SK-N-SH (cell line): Measurements from ENCODE around the gene HEATR3. TPM values are rescaled to one million over a fixed set of nuclear protein-coding genes. Genes with fewer than 3 reads are reported as not detected.

ENCODE experiments used
- CTCF ChIA-PET: fragments of 300-600, 350-600 bp; formaldehyde crosslinking; extraction: SDS; loops from one replicate; lab custom pipeline; 2021; lab: Yijun Ruan, JAX
- POLR2A ChIA-PET: fragments of 350-600 bp; sonication (Branson Sonifier 250); formaldehyde crosslinking; extraction: SDS; loops from one replicate; lab custom pipeline; 2020; ENCODE audit warnings: antibody characterized with exemption, inconsistent platforms; lab: Yijun Ruan, JAX
- DNase-seq: peaks from one replicate; pipeline ENCODE4 v3.0.0; 2012
- H2AFZ ChIP-seq: fragments of 200-600 bp; sonication (generic); 2 replicates; pipeline ENCODE4 v1.8.1; 2016; ENCODE audit warnings: antibody characterized with exemption, mild to moderate bottlenecking, low read depth
- H3F3A ChIP-seq: fragments of 200-600 bp; sonication (generic); replicated peaks from 2 replicates; pipeline ENCODE3; 2016; ENCODE audit warnings: antibody characterized with exemption, mild to moderate bottlenecking; ENCODE audit not compliant: insufficient read depth
- H3K27ac ChIP-seq, 2 experiments: fragments of 200-500 bp in 1 of 2; fragments of 200-600 bp in 1 of 2; sonication (Bioruptor generic) in 1 of 2; sonication (generic), shearing (Covaris generic) in 1 of 2; 2 replicates each; pipeline versions ENCODE4 v1.5.1 to v1.6.1; 2014 to 2016; ENCODE audit warnings: low read depth in 2 of 2, inconsistent platforms in 1 of 2, low read length in 1 of 2, mild to moderate bottlenecking in 1 of 2, mixed read lengths in 1 of 2
- H3K27me3 ChIP-seq: fragments of 200-600 bp; sonication (generic), shearing (Covaris generic); 2 replicates; pipeline ENCODE4 v1.6.1; 2016; ENCODE audit warnings: mixed run types; ENCODE audit not compliant: insufficient read depth
- H3K36me3 ChIP-seq, 2 experiments: fragments of 200-500 bp in 1 of 2; fragments of 200-600 bp in 1 of 2; sonication (Bioruptor generic) in 1 of 2; sonication (generic) in 1 of 2; replicated peaks in 1 of 2; 2 replicates each; pipeline versions ENCODE3 to v1.5.1; 2014 to 2016; ENCODE audit warnings: low read length in 1 of 2, mild to moderate bottlenecking in 1 of 2; ENCODE audit not compliant: insufficient read depth in 2 of 2, control insufficient read depth in 1 of 2
- H3K4me1 ChIP-seq, 2 experiments: fragments of 200-500 bp in 1 of 2; fragments of 200-600 bp in 1 of 2; sonication (Bioruptor generic) in 1 of 2; sonication (generic), shearing (Covaris generic) in 1 of 2; 2 replicates each; pipeline versions ENCODE4 v1.5.1 to v1.6.1; 2014 to 2016; ENCODE audit warnings: low read depth in 1 of 2, low read length in 1 of 2, mixed run types in 1 of 2; ENCODE audit not compliant: insufficient read depth in 2 of 2, control insufficient read depth in 1 of 2
- H3K4me2 ChIP-seq: fragments of 200-600 bp; sonication (generic), shearing (Covaris generic); 2 replicates; pipeline ENCODE4 v1.6.1; 2017; ENCODE audit warnings: mixed run types
- H3K4me3 ChIP-seq, 2 experiments: fragments of 200-500 bp in 1 of 2; fragments of 200-600 bp in 1 of 2; sonication (Bioruptor generic) in 1 of 2; sonication (generic), shearing (Covaris generic) in 1 of 2; 2 replicates each; pipeline versions ENCODE4 v1.5.1 to v1.8.1; 2014 to 2016; ENCODE audit warnings: low read depth in 2 of 2, inconsistent platforms in 1 of 2, low read length in 1 of 2, mild to moderate bottlenecking in 1 of 2, mixed read lengths in 1 of 2, moderate library complexity in 1 of 2
- H3K79me2 ChIP-seq: fragments of 200-600 bp; sonication (generic); 2 replicates; pipeline ENCODE4 v1.8.1; 2017; ENCODE audit warnings: mild to moderate bottlenecking; ENCODE audit not compliant: insufficient read depth
- H3K9ac ChIP-seq: fragments of 200-600 bp; sonication (generic); 2 replicates; pipeline ENCODE4 v1.6.1; 2017; ENCODE audit warnings: mixed run types
- H3K9me2 ChIP-seq: fragments of 200-600 bp; sonication (generic); 2 replicates; pipeline ENCODE4 v1.6.1; 2017; ENCODE audit warnings: mixed run types
- H3K9me3 ChIP-seq: fragments of 200-600 bp; sonication (generic); 2 replicates; pipeline ENCODE4 v1.6.1; 2017; ENCODE audit warnings: mixed run types, mild to moderate bottlenecking, moderate library complexity
- H4K20me1 ChIP-seq: fragments of 200-600 bp; sonication (generic); 2 replicates; pipeline ENCODE4 v1.6.1; 2017; ENCODE audit warnings: mild to moderate bottlenecking, mixed run types; ENCODE audit not compliant: insufficient read depth
- CHD2 ChIP-seq: fragments of 150-350 bp; IDR thresholded peaks from 2 replicates; pipeline ENCODE4 v1.6.1; 2018; ENCODE audit warnings: low read length; ENCODE audit not compliant: partially characterized antibody
- EP300 ChIP-seq, 2 experiments: IDR thresholded peaks; 2 replicates each; pipeline versions ENCODE4 v1.4.0 to v1.6.1; 2012; ENCODE audit warnings: borderline replicate concordance in 1 of 2, low read depth in 1 of 2, low read length in 1 of 2
- EZH2phosphoT487 ChIP-seq: fragments of 200-600 bp; sonication (generic); IDR thresholded peaks from 2 replicates; pipeline ENCODE4 v1.6.1; 2017; ENCODE audit warnings: low read depth, mixed run types, mild to moderate bottlenecking, antibody characterized with exemption, moderate library complexity, borderline replicate concordance
- FOSL2 ChIP-seq: IDR thresholded peaks from 2 replicates; pipeline ENCODE4 v1.4.0; 2012; ENCODE audit warnings: low read depth, mild to moderate bottlenecking, moderate library complexity, borderline replicate concordance
- FOXJ3 ChIP-seq: sonication (generic); formaldehyde crosslinking; IDR thresholded peaks from 2 replicates; pipeline ENCODE4 v1.5.1; 2020; ENCODE audit warnings: mild to moderate bottlenecking, missing genetic modification reagents
- JUND ChIP-seq: IDR thresholded peaks from 2 replicates; pipeline ENCODE4 v1.4.0; 2012
- NFIC ChIP-seq: IDR thresholded peaks from 2 replicates; pipeline ENCODE4 v1.4.0; 2012; ENCODE audit warnings: borderline replicate concordance
- RXRA ChIP-seq: IDR thresholded peaks from 2 replicates; pipeline ENCODE4 v1.4.0; 2012; ENCODE audit warnings: low read depth, mild to moderate bottlenecking, borderline replicate concordance
- SIN3A ChIP-seq: IDR thresholded peaks from 2 replicates; pipeline ENCODE4 v1.6.1; 2012; ENCODE audit warnings: low read depth, mild to moderate bottlenecking, low read length, moderate library complexity, borderline replicate concordance
- TAF1 ChIP-seq: IDR thresholded peaks from 2 replicates; pipeline ENCODE4 v1.6.1; 2012; ENCODE audit warnings: low read depth, mild to moderate bottlenecking, low read length, moderate library complexity, borderline replicate concordance
- YY1 ChIP-seq: IDR thresholded peaks from 2 replicates; pipeline ENCODE4 v1.4.0; 2012; ENCODE audit warnings: low read depth, mild to moderate bottlenecking
- WGBS: methylation state at CpG from one replicate; pipeline ENCODE4 v1.1.6; 2017; ENCODE audit warnings: low lambda C conversion rate; 5-methylcytosine and 5-hydroxymethylcytosine counted together
- polyA plus RNA-seq, 3 experiments: library from polyadenylated mRNA; depleted of rRNA; stranded (reverse); fragments of >200 nt; gene quantifications; 2 replicates each; pipeline ENCODE4 v1.2.3, GENCODE V29; 2012
- TF ChIP-seq, protein P1 (sequence below): IDR thresholded peaks from 2 replicates; pipeline ENCODE4 v1.4.0; 2012; ENCODE audit warnings: low read depth, borderline replicate concordance
- TF ChIP-seq, protein P2 (sequence below): IDR thresholded peaks from 2 replicates; pipeline ENCODE4 v1.6.1; 2012; ENCODE audit warnings: mild to moderate bottlenecking, low read depth, low read length, moderate library complexity
- TF ChIP-seq, protein P3 (sequence below): IDR thresholded peaks from 2 replicates; pipeline ENCODE4; 2012

HEATR3 gene
- polyA plus RNA-seq, 1 of the 3 experiments (the other 2 are of a cell fraction), result 10.1 TPM

DNA sequence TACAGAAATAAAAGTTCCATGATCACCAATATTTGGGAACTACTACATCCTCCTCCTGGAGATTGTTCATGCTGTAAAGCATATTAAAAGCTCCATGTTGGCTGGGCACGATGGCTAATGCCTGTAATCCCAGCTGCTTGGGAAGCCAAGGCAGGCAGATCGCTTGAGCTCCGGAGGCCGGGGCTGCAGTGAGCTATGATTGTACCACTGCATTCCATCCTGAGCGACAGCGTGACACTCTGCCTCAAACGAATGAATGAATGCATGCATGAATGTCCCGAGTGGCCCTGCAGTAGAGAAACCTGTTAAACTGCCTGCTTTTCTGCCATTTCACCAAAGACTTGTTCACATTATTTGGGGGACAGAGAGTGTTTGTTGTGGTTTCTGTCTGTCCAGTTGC, 25.8 kb upstream of the HEATR3 start:
- peaks cover 2 to 14% of the 10 kb centered on the region in 2 experiments; a peak in 2 of 4 replicates for H3K4me1 ChIP-seq
- no peaks in the 10 kb centered on the region for H3K9me3 ChIP-seq
- H2AFZ ChIP-seq, result no peak overlapping the region
- H3K79me2 ChIP-seq, result no peaks in the 10 kb centered on the region
- ChIA-PET CTCF (interaction anchor here (1.3 to 4.1 kb wide), 2 partner anchors 15 to 171 kb away, joined by 3 to 22 read pairs; partner anchors contain the start of gene CNEP1R1), POLR2A (interaction anchor here (0.6 to 1.0 kb wide), 2 partner anchors 8 to 15 kb away, joined by 3 read pairs; partner anchors contain the start of gene CNEP1R1)
- H3K36me3 ChIP-seq, result peaks cover 24 to 25% of the 10 kb centered on the region in 2 experiments
- 95% methylated on average over 8 of the region's 8 CpGs for WGBS
- no peaks in the 10 kb centered on the region for H3K9me2 ChIP-seq
- no peaks in the 10 kb centered on the region for H3K27me3 ChIP-seq
- H3K9ac ChIP-seq, result no peak overlapping the region
- H3K27ac ChIP-seq, result no peak overlapping the region
- TF ChIP-seq FOSL2 (no peak), CHD2 (no peak), YY1 (no peak), EZH2phosphoT487 (no peak), SIN3A (no peak), NFIC (no peak), RXRA (no peak), TAF1 (no peak), EP300 (IDR thresholded peaks at IDR 0.05; ENCODE audit: borderline replicate concordance in 1 of 2, low read depth in 1 of 2, low read length in 1 of 2) (no peak), FOXJ3 (no peak), JUND (no peak)
- TF ChIP-seq, protein P1, sequence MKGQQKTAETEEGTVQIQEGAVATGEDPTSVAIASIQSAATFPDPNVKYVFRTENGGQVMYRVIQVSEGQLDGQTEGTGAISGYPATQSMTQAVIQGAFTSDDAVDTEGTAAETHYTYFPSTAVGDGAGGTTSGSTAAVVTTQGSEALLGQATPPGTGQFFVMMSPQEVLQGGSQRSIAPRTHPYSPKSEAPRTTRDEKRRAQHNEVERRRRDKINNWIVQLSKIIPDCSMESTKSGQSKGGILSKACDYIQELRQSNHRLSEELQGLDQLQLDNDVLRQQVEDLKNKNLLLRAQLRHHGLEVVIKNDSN, result no peak
- TF ChIP-seq, protein P2, sequence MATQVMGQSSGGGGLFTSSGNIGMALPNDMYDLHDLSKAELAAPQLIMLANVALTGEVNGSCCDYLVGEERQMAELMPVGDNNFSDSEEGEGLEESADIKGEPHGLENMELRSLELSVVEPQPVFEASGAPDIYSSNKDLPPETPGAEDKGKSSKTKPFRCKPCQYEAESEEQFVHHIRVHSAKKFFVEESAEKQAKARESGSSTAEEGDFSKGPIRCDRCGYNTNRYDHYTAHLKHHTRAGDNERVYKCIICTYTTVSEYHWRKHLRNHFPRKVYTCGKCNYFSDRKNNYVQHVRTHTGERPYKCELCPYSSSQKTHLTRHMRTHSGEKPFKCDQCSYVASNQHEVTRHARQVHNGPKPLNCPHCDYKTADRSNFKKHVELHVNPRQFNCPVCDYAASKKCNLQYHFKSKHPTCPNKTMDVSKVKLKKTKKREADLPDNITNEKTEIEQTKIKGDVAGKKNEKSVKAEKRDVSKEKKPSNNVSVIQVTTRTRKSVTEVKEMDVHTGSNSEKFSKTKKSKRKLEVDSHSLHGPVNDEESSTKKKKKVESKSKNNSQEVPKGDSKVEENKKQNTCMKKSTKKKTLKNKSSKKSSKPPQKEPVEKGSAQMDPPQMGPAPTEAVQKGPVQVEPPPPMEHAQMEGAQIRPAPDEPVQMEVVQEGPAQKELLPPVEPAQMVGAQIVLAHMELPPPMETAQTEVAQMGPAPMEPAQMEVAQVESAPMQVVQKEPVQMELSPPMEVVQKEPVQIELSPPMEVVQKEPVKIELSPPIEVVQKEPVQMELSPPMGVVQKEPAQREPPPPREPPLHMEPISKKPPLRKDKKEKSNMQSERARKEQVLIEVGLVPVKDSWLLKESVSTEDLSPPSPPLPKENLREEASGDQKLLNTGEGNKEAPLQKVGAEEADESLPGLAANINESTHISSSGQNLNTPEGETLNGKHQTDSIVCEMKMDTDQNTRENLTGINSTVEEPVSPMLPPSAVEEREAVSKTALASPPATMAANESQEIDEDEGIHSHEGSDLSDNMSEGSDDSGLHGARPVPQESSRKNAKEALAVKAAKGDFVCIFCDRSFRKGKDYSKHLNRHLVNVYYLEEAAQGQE, result no peak
- TF ChIP-seq, protein P3, sequence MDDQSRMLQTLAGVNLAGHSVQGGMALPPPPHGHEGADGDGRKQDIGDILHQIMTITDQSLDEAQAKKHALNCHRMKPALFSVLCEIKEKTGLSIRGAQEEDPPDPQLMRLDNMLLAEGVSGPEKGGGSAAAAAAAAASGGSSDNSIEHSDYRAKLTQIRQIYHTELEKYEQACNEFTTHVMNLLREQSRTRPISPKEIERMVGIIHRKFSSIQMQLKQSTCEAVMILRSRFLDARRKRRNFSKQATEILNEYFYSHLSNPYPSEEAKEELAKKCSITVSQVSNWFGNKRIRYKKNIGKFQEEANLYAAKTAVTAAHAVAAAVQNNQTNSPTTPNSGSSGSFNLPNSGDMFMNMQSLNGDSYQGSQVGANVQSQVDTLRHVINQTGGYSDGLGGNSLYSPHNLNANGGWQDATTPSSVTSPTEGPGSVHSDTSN, result no peak
- H4K20me1 ChIP-seq, result no peaks in the 10 kb centered on the region
- H3K4me2 ChIP-seq, result no peak overlapping the region
- H3F3A ChIP-seq, result peaks cover 23% of the 10 kb centered on the region
- no peak overlapping the region for H3K4me3 ChIP-seq
- no peak for DNase-seq
